Tibial artery (tissue), 4 donors: ENCODE data around the gene FBXL7.

Source experiments
- DNase-seq, 2 donors: peaks; one replicate each; pipeline ENCODE4 v3.0.0-alpha.2; 2019
- H3K27ac ChIP-seq, 2 donors: fragments of 200-600 bp; sonication (generic) in 1 of 2; 1 replicate in 1 of 2; 2 replicates in 1 of 2; pipeline ENCODE4 v1.5.1; 2018 to 2019; ENCODE audit warnings: mild to moderate bottlenecking in 1 of 2
- H3K27me3 ChIP-seq, 2 donors: fragments of 200-600 bp; sonication (generic) in 1 of 2; one replicate each; pipeline versions ENCODE4 v1.5.1 to v1.6.0; 2016 to 2019
- H3K36me3 ChIP-seq, 3 donors: fragments of 200-600 bp; sonication (generic) in 2 of 3; one replicate each; pipeline ENCODE4 v1.5.1; 2016 to 2019; ENCODE audit warnings: mild to moderate bottlenecking in 2 of 3
- H3K4me1 ChIP-seq, 4 donors: fragments of 200-600 bp; sonication (generic) in 2 of 4; 1 replicate in 3 of 4; 2 replicates in 1 of 4; pipeline ENCODE4 v1.5.1; 2016 to 2019
- H3K4me3 ChIP-seq, 2 donors: fragments of 200-600 bp; sonication (generic) in 1 of 2; 1 replicate in 1 of 2; 2 replicates in 1 of 2; pipeline ENCODE4 v1.5.1; 2018 to 2019; ENCODE audit warnings: mild to moderate bottlenecking in 2 of 2
- H3K9me3 ChIP-seq, 3 donors: fragments of 200-600 bp; sonication (generic) in 1 of 3; one replicate each; pipeline ENCODE4 v1.5.1; 2016 to 2019
- CTCF ChIP-seq, 2 experiments: fragments of 200-600 bp in 1 of 2; fragments of 450-650 bp in 1 of 2; IDR thresholded peaks; one replicate each; pipeline ENCODE4 v1.5.1; 2017 to 2019; ENCODE audit warnings: antibody characterized with exemption in 2 of 2, mild to moderate bottlenecking in 1 of 2, moderate library complexity in 1 of 2
- intact Hi-C: fragments of 100-400 bp; cut with DNase I; formaldehyde crosslinking; loops from one replicate; pipeline ENCODE4 v1.15.0; 2023; ENCODE audit warnings: low total_unique reads

FBXL7 gene

GRCh38 chr5:15627109-15627508 lies 127.1 kb downstream of the FBXL7 start:
- Histone ChIP-seq H3K36me3 (no peaks in the 10 kb centered on the region), H3K27ac (no peak overlapping the region), H3K4me1 (peaks cover 0 to 31% (median 4%) of the 10 kb centered on the region in 4 donors), H3K9me3 (no peaks in the 10 kb centered on the region), H3K4me3 (no peak overlapping the region), H3K27me3 (no peaks in the 10 kb centered on the region)
- no peak for DNase-seq
- no peak for TF ChIP-seq CTCF (IDR thresholded peaks at IDR 0.05)
- intact Hi-C loops: no loop called here

DNA sequence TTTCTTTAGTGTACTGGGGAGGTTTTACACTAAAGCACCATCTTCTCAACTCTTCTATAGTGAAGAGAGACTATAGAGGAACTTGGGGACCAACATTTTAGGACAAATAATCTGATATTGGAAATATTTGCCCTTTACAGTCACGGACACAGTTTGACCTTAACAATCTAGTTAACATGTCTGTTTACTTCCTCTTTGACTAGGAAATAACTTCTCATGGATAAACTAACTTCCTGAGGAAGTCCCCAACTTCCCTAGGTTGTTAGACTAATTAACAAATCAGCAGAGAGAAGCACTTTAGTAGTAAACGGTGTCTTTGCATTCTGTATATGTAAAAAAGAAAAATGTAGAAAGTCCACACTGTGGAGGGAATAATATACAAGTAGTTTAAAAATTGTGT lies 127.7 kb downstream of the FBXL7 start:
- intact Hi-C loops: no loop called here
- H3K36me3 ChIP-seq: no peaks in the 10 kb centered on the region
- no peak overlapping the region for H3K27ac ChIP-seq
- peaks cover 0 to 31% (median 4%) of the 10 kb centered on the region in 4 donors for H3K4me1 ChIP-seq
- TF ChIP-seq CTCF (IDR thresholded peaks at IDR 0.05): no peak
- H3K4me3 ChIP-seq: no peak overlapping the region
- no peaks in the 10 kb centered on the region for H3K27me3 ChIP-seq
- H3K9me3 ChIP-seq: no peaks in the 10 kb centered on the region
- DNase-seq: no peak

GRCh38 chr5:15630441-15630840 lies 130.5 kb downstream of the FBXL7 start:
- intact Hi-C loops: no loop called here
- Histone ChIP-seq H3K36me3 (no peaks in the 10 kb centered on the region), H3K27ac (no peak overlapping the region), H3K27me3 (no peaks in the 10 kb centered on the region), H3K4me3 (no peak overlapping the region), H3K4me1 (peaks cover 0 to 35% (median 9%) of the 10 kb centered on the region in 4 donors), H3K9me3 (no peaks in the 10 kb centered on the region)
- TF ChIP-seq CTCF (IDR thresholded peaks at IDR 0.05): no peak
- no peak for DNase-seq

- DNase-seq: no peak
- Histone ChIP-seq H3K9me3 (no peaks in the 10 kb centered on the region), H3K4me3 (no peak overlapping the region), H3K27ac (peak overlapping the region; percentile 30 to 43), H3K4me1 (peaks cover 0 to 55% (median 14%) of the 10 kb centered on the region in 4 donors), H3K27me3 (no peaks in the 10 kb centered on the region), H3K36me3 (no peaks in the 10 kb centered on the region)
- intact Hi-C loops: no loop called here
- no peak for TF ChIP-seq CTCF (IDR thresholded peaks at IDR 0.05)
Measured at GRCh38 chr5:15634591-15635288, 134.8 kb downstream of the FBXL7 start.

GRCh38 chr5:15635289-15635616 lies 135.3 kb downstream of the FBXL7 start:
- Histone ChIP-seq H3K27me3 (no peaks in the 10 kb centered on the region), H3K9me3 (no peaks in the 10 kb centered on the region), H3K36me3 (no peaks in the 10 kb centered on the region), H3K4me3 (no peak overlapping the region), H3K27ac (peak overlapping the region; percentile 30 to 43), H3K4me1 (peaks cover 0 to 50% (median 12%) of the 10 kb centered on the region in 4 donors)
- TF ChIP-seq CTCF (IDR thresholded peaks at IDR 0.05): no peak
- intact Hi-C loops: no loop called here
- DNase-seq: no peak

DNA sequence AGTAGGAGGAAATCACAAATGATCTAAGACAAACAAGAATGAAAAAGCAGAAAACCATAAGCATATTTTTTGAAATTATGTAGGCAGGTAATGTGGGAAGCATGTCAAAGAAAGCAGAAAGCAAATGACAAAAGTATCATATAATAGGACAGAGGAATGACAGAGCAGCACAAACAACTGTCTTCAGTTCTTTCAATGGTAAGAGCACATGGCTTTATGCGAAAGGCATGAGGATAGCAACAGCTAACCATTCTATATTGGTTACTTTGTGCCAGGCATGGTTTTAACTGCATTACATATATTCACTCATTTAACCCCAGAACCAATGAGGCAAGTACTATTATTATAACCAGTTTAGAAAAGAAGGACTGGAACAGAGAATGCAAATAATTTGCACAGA lies 137.4 kb downstream of the FBXL7 start:
- no peak for DNase-seq
- Histone ChIP-seq H3K27ac (no peak overlapping the region), H3K27me3 (no peaks in the 10 kb centered on the region), H3K9me3 (no peaks in the 10 kb centered on the region), H3K36me3 (no peaks in the 10 kb centered on the region), H3K4me1 (peaks cover 0 to 43% (median 12%) of the 10 kb centered on the region in 4 donors), H3K4me3 (no peak overlapping the region)
- intact Hi-C loops: no loop called here
- no peak for TF ChIP-seq CTCF (IDR thresholded peaks at IDR 0.05)
